Caco-2 (cell line): ENCODE measurements around the gene DGKB. TPM values are rescaled to one million over a fixed set of nuclear protein-coding genes. Genes with fewer than 3 reads are reported as not detected.

ENCODE experiments used
- BruUV-seq: library from RNA; stranded (reverse); fragments of 400-500 nt; replicated peaks from 2 replicates; lab custom pipeline; 2021; lab: Mats Ljungman, UMichigan
- CTCF ChIA-PET: fragments of 300-600 bp; sonication (Branson Sonifier 250); formaldehyde crosslinking; loops from one replicate; lab custom pipeline; 2022; ENCODE audit warnings: antibody characterized with exemption; lab: Charles Lee
- POLR2A ChIA-PET: fragments of 300-600 bp; sonication (Branson Sonifier 250); formaldehyde crosslinking; loops from one replicate; lab custom pipeline; 2022; ENCODE audit warnings: antibody characterized with exemption; lab: Charles Lee
- DNase-seq, 2 experiments: peaks; one replicate each; pipeline versions ENCODE4 v3.0.0 to v3.0.0-alpha.2; 2020 to 2022
- H3K27me3 ChIP-seq: replicated peaks from 2 replicates; pipeline ENCODE4 v1.6.0; 2011; ENCODE audit warnings: low read length; ENCODE audit not compliant: control insufficient read depth, insufficient read depth
- H3K36me3 ChIP-seq: 2 replicates; pipeline ENCODE4 v1.5.1; 2011; ENCODE audit warnings: low read length; ENCODE audit not compliant: control insufficient read depth, insufficient read depth
- H3K4me1 ChIP-seq: fragments of 250-450 bp; sonication (Bioruptor Pico); 2 replicates; pipeline ENCODE4 v1.5.1; 2020; ENCODE audit warnings: mild to moderate bottlenecking
- H3K4me3 ChIP-seq: 2 replicates; pipeline ENCODE4 v1.5.1; 2011; ENCODE audit warnings: low read depth, mild to moderate bottlenecking, control low read depth, low read length
- H3K9me3 ChIP-seq: fragments of 250-450 bp; sonication (Bioruptor Pico); 2 replicates; pipeline ENCODE4 v1.5.1; 2020; ENCODE audit warnings: mild to moderate bottlenecking, moderate library complexity
- H3K27ac Mint-ChIP-seq: one replicate; pipeline ENCODE4 v1.8.0; 2022; ENCODE audit warnings: mixed read lengths; ENCODE audit not compliant: unreplicated experiment
- H3K27me3 Mint-ChIP-seq: one replicate; pipeline ENCODE4 v1.8.0; 2022; ENCODE audit warnings: mixed read lengths; ENCODE audit not compliant: insufficient read depth, unreplicated experiment
- H3K36me3 Mint-ChIP-seq: one replicate; pipeline ENCODE4 v1.8.0; 2022; ENCODE audit warnings: mild to moderate bottlenecking, mixed read lengths; ENCODE audit not compliant: insufficient read depth, unreplicated experiment
- H3K4me1 Mint-ChIP-seq: one replicate; pipeline ENCODE4 v1.8.0; 2022; ENCODE audit warnings: low read depth, mixed read lengths; ENCODE audit not compliant: unreplicated experiment
- H3K4me3 Mint-ChIP-seq: one replicate; pipeline ENCODE4 v1.8.0; 2022; ENCODE audit warnings: mild to moderate bottlenecking, moderate library complexity, mixed read lengths; ENCODE audit not compliant: unreplicated experiment
- H3K9me3 Mint-ChIP-seq: one replicate; pipeline ENCODE4 v1.8.0; 2022; ENCODE audit warnings: mixed read lengths; ENCODE audit not compliant: unreplicated experiment
- intact Hi-C: fragments of 100-400 bp; cut with micrococcal nuclease; formaldehyde crosslinking; loops from one replicate; pipeline ENCODE4 v1.10.0; 2022; ENCODE audit not compliant: unreplicated experiment
- total RNA-seq: library from RNA; stranded (reverse); gene quantifications from 2 replicates; pipeline ENCODE4 v1.2.3, GENCODE V29; 2022
- TF ChIP-seq, protein P1 (sequence below), 2 experiments: fragments of 200-600 bp in 1 of 2; IDR thresholded peaks; 1 replicate in 1 of 2; 2 replicates in 1 of 2; pipeline versions ENCODE4 v1.5.1 to v1.8.0; 2011 to 2022; ENCODE audit warnings: antibody characterized with exemption in 1 of 2, control low read depth in 1 of 2, inconsistent platforms in 1 of 2, low read depth in 1 of 2, low read length in 1 of 2, mild to moderate bottlenecking in 1 of 2, moderate library complexity in 1 of 2; ENCODE audit not compliant: insufficient read depth in 1 of 2, severe bottlenecking in 1 of 2, unreplicated experiment in 1 of 2

DGKB gene
- total RNA-seq, 1 experiment from 2014 or later: 0.39 TPM

GRCh38 chr7:14739168-14739840, 163.2 kb downstream of the DGKB start:
- Histone ChIP-seq H3K36me3 (no peaks in the 10 kb centered on the region), H3K4me3 (no peak overlapping the region), H3K9me3 (peaks cover 29% of the 10 kb centered on the region), H3K4me1 (no peaks in the 10 kb centered on the region; the same call in 1 of the 2 replicates), H3K27me3 (no peaks in the 10 kb centered on the region)
- CTCF ChIA-PET: no interaction called here
- BruUV-seq: no TSS peak
- no peaks in the 10 kb centered on the region for H3K36me3 Mint-ChIP-seq
- POLR2A ChIA-PET: no interaction called here
- H3K9me3 Mint-ChIP-seq: peaks cover 13% of the 10 kb centered on the region
- H3K4me3 Mint-ChIP-seq: no peak overlapping the region
- intact Hi-C loops: no loop called here
- no peaks in the 10 kb centered on the region for H3K27me3 Mint-ChIP-seq
- H3K27ac Mint-ChIP-seq: no peak overlapping the region
- H3K4me1 Mint-ChIP-seq: no peaks in the 10 kb centered on the region
- TF ChIP-seq, protein P1, sequence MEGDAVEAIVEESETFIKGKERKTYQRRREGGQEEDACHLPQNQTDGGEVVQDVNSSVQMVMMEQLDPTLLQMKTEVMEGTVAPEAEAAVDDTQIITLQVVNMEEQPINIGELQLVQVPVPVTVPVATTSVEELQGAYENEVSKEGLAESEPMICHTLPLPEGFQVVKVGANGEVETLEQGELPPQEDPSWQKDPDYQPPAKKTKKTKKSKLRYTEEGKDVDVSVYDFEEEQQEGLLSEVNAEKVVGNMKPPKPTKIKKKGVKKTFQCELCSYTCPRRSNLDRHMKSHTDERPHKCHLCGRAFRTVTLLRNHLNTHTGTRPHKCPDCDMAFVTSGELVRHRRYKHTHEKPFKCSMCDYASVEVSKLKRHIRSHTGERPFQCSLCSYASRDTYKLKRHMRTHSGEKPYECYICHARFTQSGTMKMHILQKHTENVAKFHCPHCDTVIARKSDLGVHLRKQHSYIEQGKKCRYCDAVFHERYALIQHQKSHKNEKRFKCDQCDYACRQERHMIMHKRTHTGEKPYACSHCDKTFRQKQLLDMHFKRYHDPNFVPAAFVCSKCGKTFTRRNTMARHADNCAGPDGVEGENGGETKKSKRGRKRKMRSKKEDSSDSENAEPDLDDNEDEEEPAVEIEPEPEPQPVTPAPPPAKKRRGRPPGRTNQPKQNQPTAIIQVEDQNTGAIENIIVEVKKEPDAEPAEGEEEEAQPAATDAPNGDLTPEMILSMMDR (IDR thresholded peaks at IDR 0.05; ENCODE audit: insufficient read depth in 1 of 2, low read depth in 1 of 2, low read length in 1 of 2, severe bottlenecking in 1 of 2, unreplicated experiment in 1 of 2): no peak
- no peak for DNase-seq

DNA sequence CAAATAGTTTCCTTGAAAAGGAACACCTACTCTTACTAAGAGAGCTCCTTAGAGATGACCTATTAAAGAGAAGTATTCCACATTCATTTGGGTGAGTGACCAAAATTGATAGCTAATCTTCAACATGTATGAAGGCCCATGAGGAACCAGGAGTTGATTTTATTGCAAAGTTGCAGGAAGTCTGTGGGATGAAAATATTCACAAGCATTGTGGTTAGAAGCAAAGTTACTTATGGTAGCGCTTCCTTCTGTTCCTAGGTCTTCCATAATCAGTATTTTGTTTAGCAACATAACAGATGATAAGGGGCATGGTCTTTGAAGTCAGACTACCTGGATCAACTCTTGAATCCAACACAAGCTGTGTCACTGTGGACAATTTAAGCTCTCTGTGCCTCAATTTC, 164.5 kb downstream of the DGKB start:
- no peaks in the 10 kb centered on the region for H3K36me3 Mint-ChIP-seq
- no peak for DNase-seq
- Histone ChIP-seq H3K4me3 (no peak overlapping the region), H3K4me1 (no peaks in the 10 kb centered on the region; the same call in 1 of the 2 replicates), H3K9me3 (peaks cover 17% of the 10 kb centered on the region), H3K27me3 (no peaks in the 10 kb centered on the region), H3K36me3 (no peaks in the 10 kb centered on the region)
- no peak overlapping the region for H3K4me3 Mint-ChIP-seq
- H3K27ac Mint-ChIP-seq: no peak overlapping the region
- H3K9me3 Mint-ChIP-seq: peaks cover 13% of the 10 kb centered on the region
- intact Hi-C loops: no loop called here
- POLR2A ChIA-PET: no interaction called here
- TF ChIP-seq, protein P1 (IDR thresholded peaks at IDR 0.05; ENCODE audit: insufficient read depth in 1 of 2, low read depth in 1 of 2, low read length in 1 of 2, severe bottlenecking in 1 of 2, unreplicated experiment in 1 of 2): no peak
- no TSS peak for BruUV-seq
- H3K4me1 Mint-ChIP-seq: no peaks in the 10 kb centered on the region
- CTCF ChIA-PET: no interaction called here
- H3K27me3 Mint-ChIP-seq: no peaks in the 10 kb centered on the region

DNA sequence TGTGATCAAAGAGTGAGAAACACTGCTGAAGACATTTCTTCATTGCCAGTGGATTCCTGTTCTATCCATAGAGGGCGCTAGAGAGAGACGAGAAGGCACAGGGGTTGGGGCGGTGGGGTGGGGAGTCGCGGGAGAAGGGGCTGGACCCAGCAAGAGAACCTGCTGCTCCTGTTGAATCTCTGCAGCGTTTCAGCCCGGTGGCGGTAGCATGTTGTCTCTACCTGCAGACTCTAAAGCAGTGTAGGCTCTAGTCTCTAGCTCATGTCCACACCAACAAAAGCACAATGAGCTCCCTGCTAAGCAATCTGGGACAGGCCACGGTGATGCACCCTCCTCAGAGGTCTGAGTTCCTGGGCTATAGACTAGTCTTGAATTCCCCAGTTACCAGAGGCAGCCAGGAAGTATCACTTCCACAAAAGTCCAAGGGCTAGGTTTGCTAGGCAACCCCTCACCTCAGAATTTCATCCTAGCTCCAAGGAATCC, 167.7 kb downstream of the DGKB start:
- TF ChIP-seq, protein P1 (IDR thresholded peaks at IDR 0.05; ENCODE audit: insufficient read depth in 1 of 2, low read depth in 1 of 2, low read length in 1 of 2, severe bottlenecking in 1 of 2, unreplicated experiment in 1 of 2): peak in 1 of 2 experiments; percentile 18
- H3K9me3 ChIP-seq: no peaks in the 10 kb centered on the region
- Mint-ChIP-seq H3K27me3 (no peaks in the 10 kb centered on the region), H3K36me3 (no peaks in the 10 kb centered on the region), H3K4me1 (no peaks in the 10 kb centered on the region), H3K27ac (no peak overlapping the region), H3K4me3 (no peak overlapping the region), H3K9me3 (no peaks in the 10 kb centered on the region)
- H3K36me3 ChIP-seq: no peaks in the 10 kb centered on the region
- ChIA-PET POLR2A (no interaction called here), CTCF (interaction anchor here (1.2 kb wide), 1 partner anchor 281 kb away, joined by 6 read pairs; no protein-coding TSS in a partner anchor)
- H3K4me1 ChIP-seq: no peaks in the 10 kb centered on the region; the same call in 1 of the 2 replicates
- H3K27me3 ChIP-seq: no peaks in the 10 kb centered on the region
- peak; percentile 35 to 43 for DNase-seq
- no TSS peak for BruUV-seq
- intact Hi-C loops: no loop called here
- H3K4me3 ChIP-seq: no peak overlapping the region
